GM21737 (cell line): ENCODE results near the gene TWIST2.

Experiments used
- ATAC-seq: cut with Tn5 transposase; IDR thresholded peaks from one replicate; pipeline ENCODE4 v1.9.1; 2021; ENCODE audit warnings: mild to moderate bottlenecking, moderate library complexity; ENCODE audit not compliant: unreplicated experiment

TWIST2 gene

DNA sequence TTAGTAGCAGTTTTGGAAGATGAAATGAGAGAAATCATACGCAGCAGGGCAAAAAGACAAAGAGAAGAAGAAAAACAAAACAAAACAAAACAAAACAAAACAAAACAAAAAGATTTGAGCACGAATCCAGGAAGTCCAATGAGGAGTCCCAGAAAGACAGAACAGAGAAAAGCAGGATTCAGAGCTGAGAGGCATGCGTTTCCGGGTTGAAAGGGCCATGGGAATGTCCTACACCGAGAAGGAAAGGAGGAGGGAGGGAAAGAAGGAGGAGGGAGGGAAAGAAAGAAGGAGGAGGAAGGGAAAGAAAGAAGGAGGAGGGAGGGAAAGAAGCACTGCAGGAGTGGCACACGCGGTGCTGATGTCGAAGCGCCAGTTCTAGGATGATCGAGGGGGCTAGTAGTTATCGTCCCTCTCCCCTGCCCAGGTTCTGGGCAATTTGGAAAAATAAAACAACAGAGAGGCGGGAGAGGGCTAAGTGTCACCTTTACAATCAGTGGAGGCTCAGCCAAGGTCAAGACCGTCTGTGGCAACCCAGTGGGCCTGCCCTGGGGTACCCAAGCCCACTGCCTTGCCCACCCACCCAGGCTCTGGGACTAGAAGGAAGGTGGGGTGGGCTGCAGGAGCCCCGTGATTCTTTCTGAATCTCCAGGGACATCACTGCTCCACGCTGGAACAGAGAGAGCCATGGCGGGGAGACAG is 68.4 kb downstream of the TWIST2 start:
- no peak for ATAC-seq

DNA sequence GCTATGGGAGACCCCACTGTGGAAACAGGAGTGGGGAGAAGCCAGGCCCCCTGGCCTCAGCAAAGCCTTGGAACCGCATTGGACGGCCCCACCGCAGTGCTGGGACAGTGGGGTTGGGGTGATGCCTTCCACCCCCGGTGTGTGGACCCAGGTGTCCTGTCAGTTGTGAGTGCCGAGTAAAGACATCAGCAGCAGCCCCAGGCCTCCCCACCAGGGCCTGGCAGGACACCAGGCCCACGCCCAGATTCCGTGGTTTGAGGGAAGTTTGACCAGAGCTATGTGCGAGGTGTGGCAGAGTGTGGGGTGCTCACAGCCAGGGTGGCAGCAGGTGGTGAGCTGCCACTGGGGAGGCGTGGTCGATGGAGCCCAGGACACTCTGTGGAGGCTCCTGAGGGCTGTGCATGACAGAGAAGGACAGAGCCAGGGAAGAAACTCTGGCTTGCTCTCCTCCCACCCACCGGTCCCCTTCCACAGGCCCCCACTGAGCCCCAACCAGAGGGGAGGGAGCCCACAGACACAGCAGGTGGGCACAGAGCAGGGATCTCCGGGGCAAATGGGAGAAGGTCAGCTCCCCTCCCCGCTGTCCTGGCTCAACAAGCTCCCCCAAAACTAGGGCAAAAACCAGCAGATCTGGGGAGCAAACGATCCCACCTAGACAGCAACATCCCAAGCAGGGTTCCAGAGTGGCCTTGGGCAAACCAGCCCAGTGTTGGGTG is 69.1 kb downstream of the TWIST2 start:
- no peak for ATAC-seq

DNA sequence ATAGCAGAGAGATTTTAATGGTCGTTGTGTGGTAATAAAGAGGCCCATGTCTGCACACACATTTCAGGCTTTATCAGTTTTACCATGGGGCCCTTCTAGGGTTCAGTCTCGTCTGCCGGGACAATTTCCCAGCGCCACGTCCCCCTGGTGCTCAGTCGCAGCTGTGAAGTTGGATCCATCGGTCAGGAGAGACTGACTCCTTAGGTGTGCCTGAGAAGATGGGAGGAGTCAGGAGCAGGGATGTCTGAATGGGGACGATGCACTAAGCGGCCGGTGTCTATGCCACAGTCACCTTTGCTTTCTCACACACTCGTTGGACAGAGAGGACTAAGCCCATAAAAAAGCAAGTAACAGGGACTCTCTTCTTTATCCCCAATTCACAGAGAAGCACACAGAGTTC is 71.4 kb downstream of the TWIST2 start:
- no peak for ATAC-seq

DNA sequence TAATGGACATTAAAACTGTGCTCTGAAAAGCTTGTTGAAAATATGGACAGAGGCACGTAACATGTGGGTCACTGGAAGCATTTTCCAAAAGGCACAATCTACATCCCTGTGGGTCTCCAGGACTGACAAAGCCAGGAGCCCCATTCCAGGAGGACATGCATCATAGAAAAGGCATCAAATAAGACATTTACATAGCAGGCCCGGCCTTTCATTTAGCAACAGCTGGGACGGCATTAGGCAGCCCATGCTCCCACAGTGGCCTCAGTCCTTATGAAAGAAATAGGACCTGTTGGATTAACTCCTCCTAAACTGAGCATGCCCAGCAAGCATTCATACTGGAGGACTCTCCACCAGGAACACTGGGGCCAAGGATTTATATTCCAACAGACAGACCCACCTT is 72.2 kb downstream of the TWIST2 start:
- no peak for ATAC-seq

DNA sequence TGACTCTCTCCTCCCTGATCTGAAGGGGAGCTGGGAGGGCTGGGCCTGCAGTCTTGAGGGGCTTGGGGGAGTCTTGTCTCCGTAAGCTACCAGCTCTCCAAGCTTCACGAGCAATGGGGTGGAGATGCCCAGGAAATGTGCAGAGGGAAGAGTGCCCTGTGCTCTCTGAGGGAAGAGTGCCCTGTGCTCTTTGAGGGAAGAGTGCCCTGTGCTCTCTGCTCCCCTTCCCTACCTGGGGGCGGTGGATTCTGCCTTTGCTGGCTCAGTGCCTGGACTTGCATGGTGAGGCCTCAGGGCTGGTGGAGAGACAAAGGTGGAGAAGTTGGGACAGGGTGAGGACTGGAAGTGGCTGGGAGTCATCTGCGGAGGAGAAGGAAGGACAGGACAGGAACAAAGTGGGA is 72.7 kb downstream of the TWIST2 start:
- ATAC-seq: no peak

DNA sequence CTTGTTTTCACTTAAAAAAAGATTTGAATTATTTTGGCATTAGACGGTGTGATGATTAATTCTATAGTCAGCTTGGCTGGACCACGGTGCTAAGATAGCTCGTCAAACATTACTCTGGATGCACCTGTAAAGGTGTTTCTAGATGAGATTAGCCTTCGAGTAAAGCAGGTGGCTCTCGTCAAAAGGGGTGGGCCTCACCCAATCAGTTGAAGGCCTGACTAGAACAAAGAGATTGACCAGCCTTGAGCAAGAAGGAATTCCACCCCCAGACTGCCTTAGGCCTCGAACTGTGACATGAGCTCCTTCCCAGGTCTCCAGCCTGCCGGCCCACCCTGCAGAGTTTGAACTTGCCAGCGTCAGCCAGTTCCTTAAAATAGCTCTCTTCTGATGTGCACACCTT is 73.4 kb downstream of the TWIST2 start:
- no peak for ATAC-seq

DNA sequence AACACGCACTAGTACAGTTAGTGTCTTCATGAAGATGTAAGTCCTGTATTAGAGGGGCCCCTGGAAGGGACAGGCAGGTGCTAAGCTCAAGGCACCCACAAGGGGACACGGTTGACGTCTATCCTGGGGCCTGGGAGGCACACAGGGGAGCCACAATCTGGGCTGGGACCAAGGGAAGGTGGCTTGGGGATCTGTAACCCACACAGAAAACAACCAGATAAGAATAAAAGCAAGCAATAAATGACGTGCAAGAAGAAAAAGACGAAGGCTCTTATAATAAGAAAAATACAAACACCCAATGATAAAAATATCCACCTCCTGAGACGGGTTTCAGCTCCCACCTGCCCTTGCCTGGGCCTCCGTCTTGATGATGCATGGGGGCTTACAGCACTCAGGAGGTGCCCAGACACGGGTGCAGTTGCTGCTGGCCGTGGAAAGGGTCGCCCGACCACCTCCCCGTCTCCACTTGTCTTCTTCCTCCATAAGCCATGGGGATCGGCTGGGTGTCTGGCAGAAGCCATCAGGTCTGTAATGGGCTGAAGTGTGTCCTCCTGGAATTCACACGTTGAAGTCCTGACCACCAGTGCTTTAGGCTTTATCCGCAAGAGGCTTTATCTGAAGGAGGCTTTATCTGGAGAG is 73.9 kb downstream of the TWIST2 start:
- ATAC-seq: no peak

DNA sequence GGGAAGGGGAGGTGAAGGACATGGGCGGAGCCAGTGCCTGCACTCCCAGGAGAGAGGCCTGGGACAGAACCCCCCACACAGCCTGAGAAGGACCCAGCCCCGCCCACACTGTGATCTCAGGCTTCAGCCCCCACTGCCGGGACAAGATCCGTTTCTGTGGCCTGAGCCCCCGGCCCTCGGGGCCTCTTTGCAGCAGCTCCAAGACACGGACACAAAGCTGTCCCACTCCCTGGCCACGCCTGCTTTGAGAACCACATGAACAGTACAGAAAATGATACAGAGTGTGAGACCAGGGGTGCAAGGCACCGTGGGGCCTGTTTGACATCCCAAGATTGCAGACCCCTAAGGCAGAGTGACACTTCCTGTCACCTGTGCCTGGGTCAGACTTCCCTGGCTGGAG is 74.5 kb downstream of the TWIST2 start:
- no peak for ATAC-seq

DNA sequence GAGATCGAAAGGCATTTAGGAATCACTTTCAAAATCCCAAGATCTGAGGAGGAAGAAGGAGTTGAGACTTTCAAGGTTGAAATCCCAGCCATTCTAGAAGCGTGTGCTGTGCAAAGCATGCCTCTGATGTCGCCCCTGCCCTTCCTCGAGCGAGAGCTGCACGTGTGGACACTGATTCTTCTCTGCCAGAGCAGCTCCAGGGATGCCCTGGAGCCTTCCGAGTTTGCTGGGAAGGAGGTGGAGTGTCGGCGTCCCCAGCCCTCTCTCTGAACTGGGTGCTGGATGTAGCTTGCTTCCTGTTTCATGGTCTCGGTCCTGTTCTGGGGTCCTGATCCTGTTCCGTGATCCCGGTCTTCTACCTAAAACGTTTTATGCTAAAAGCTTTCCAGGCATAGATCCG is 76.1 kb downstream of the TWIST2 start:
- no peak for ATAC-seq

DNA sequence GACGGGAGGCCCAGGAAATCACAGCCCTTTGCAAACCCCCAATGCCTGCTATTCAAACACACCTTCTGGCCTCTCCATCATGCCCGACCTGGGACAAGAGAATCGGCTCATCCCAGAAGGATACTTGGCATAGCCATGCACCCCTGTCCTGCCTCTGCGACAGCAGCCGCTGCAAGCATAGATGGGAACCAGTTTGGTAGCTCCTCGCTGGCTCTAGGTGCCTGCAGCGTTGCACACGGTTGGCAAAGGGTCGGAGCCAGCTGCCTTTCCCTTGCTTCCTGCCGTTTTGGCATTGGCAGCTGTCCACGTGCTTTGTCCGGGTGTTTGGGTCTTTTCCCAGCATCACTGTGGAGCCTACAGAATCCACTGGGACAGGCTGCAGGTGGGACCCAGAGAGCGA is 76.9 kb downstream of the TWIST2 start:
- no peak for ATAC-seq

DNA sequence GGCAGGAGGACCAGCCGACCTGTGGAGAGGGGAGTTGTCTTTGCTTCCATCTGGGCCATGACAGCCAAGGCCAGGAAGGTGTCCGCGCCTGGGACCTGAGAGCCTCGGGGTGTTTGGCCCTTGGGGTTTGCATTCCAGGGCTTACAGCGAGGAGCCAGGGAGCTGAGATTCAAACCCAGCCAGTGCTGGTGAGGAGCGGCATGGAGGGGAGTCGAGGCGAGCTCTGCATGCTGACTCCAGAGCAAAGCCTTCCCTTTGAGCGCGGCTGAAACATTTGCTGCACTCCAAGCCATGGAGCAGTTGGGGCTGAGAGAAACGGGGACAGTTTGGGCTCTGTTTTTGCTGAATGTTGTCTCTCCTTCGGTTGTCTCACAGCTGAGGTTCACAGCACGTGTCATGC is 77.4 kb downstream of the TWIST2 start:
- no peak for ATAC-seq

DNA sequence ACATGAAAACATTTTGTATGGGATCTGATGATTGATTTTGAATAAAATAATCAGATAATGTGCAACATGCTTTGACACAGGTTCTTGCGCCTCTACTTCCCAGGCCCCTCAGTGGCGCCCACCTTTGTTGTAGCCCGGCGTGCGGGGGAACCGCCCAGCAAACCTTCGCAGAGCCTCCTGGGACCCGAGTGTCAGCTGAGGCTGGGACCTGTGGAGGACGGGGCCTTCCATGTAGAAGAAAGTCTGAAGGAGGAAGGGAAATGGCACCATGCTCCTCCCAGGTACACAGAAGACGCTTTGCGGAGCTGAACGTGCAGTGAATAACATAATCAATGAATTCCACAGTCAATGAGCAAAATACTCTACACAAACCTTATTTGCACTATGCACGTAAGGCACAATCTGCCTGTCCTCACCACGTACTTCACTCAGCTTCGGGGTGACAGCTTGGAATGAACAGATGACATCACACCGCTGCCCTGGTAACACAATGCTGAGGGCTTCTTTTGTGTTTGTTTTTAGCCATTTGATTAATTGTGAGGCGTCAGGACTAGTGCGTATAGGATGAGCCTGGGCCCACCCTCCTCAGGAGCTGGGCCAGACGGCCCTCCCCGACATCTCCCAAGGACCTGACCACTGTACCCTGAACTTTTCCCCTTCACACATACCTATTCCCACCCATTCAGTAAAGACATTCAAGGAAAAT is 78.1 kb downstream of the TWIST2 start:
- ATAC-seq: no peak

DNA sequence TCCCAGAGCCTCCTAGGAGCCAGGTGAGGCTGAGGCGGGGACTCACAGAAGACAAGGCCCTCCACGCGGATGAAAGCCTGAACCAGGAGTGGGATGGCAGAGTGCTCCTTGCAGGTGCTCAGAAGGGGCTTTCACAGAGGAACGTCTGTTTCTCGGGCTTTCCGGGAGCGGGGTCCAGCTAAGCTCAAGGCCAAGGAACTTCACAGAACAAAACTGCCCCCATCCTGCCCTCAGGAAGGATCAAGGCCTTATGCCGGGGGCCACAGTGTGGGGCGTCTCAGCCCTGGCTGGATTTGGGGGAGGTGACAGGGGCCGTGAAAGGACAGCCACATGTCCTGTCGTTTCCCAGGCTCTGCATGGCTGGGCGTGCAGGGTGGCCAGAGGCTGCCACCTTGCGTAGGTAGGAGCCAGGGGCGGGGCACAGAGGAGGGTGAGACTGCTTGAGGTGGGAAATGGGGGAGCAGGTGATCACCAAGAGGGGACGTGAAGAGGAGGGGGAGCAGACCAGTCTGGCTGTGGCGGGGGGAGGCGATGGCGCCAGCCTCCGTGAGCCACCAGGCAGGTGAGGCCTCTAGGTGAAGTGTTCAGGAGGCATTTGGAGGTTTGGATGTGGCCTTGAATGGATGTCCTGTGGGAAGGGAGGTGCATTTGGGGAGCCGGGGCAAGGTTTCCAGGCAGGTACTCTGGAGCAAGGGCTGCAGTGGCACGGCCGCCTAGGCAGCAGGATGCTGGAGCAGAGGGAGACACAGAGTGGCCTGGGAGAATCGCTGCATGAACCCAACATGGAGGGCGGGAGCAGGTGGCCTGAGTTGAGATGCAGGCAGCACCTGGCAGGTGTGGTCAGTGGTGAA is 79.1 kb downstream of the TWIST2 start:
- ATAC-seq: no peak

DNA sequence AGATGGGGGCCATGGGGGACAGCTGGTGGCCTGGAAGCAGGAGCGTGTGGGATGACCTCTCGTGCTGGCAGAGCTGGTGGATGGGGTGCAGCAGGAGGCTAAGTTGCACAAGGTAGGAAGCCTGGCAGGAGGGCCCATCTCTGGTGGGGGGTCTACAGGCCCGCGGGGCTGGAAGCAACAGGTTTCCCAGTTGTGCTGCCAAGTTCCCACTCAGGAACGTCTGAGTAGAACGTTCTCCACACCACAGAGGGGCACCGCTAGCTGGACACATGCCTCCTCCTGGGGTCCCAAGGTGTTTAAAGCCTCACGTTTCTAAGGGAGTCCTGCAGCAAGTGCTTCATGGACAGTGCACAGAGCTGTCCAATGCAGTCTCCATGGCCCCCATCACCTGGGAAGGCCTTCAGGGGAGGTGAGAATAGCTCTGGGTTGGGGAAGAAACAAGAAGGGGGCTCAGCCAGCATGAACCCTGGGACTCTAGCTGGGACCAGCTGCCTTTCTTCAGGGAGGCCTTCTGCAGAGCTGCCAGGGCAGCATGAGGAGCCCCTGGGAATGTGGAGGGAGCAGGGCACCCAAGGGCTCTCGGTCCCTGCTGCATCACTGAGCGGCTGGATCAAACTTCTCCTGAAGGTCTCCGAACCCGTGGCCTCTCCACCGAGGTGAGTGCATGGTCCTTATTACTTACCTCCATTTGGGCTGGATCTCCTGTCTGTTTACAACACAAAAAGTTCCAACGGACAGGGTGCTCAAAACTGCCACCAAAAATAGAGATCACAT is 80.0 kb downstream of the TWIST2 start:
- ATAC-seq: no peak

DNA sequence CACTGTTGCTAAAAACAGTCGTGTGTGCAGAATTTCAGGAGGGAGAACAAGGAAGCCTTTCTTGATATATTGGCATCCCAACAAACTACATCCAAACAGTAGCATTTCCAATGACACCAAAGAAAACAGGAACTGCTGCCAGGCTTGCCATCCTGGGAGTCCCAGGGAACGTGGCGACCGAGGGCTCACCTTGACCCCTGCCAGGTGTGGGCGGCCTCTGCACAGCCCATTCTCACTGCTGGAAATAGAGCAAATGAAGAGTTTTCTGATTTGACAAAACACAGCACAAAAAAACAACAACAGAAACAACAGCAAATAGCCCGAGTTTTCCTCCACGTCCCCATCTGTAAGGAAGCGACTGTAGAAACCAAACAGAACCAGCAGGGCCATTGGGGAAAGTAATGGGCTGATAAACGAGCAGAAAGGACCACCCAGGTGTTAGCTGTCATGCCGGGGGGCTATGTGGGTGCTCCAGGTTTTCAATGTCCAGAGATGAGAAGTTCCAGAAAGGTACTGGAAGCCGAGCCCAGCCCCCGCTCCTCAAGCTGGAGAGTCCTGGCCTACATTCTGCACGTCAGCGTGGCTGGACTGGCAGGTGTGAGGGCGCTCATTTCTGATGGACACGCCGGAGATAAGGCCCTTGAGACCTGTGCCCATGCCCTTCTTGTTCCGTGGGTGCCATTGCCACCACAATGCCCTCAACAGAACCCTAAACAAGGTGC is 80.8 kb downstream of the TWIST2 start:
- ATAC-seq: no peak

DNA sequence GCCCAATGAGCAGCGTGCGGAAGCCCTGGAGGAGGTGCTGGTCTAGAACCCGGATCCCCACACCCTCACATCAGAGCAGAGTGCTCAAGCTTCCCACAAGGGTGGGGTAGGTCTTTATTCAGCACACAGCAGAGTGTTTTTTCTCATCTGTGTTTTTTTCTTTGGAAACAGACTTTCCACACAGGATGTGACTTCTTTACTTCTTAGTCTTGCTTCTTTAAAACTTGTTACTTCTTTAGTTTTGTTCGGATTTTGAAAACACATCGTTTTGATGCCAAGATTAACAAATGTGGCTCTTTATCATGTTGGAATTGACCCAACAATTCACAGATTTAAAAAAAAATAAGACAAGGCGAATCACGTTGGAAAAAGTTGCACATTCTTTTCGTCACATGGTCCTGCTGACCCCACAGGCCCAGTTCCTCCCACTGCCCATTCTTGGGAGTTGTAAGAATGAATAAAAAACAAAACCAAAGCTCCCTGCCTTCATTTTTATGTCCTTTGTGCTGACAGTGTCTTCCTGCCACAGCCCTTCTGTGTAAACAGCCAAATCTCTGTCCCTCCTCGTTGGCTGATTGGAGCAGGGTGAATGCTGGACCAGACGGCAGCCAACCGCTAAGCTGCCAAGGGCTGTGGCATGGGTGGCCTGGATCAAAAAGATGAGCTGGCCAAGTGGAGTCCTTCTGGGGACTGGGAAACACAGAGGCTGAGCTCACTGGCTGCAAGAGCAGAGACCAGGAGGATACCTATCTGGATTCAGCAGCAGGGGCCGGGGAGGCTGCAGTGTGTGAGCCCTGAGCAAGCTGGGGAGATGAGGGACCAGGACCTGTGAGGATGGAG is 81.6 kb downstream of the TWIST2 start:
- ATAC-seq: no peak

DNA sequence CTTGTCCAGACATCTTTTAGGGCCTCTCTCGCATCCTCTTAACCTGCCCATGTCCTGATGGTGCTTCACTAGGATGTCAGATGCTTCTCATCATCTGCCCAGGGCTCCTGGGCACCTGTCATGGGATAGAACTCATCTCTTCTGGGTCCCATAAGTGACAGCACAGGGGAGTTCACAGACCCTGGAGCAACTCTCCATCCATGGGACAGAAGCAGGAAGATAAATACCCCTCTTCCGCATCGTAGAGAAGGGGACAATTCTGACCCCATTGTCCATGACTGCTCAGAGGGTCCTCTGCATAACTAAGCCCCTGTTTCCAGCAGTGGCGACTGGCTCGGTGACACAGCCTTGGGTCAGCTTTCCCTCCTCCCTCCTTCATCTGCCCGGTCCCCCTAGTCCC is 82.3 kb downstream of the TWIST2 start:
- no peak for ATAC-seq
